Neural progenitor cell (in vitro differentiated cells): Measurements from ENCODE around the gene MICU2.

Experiments used
- EZH2 ChIP-seq: fragments of 200-600 bp; sonication (generic); IDR thresholded peaks from 2 replicates; pipeline ENCODE4 v1.6.1; 2017; ENCODE audit warnings: antibody characterized with exemption, mild to moderate bottlenecking, moderate library complexity
- EZH2phosphoT487 ChIP-seq: fragments of 200-600 bp; sonication (generic); IDR thresholded peaks from 2 replicates; pipeline ENCODE4 v1.6.1; 2017; ENCODE audit warnings: antibody characterized with exemption
- TF ChIP-seq, protein P1 (sequence below): fragments of 200-600 bp; sonication (generic); IDR thresholded peaks from 2 replicates; pipeline ENCODE4 v1.5.1; 2017; ENCODE audit warnings: antibody characterized with exemption, mild to moderate bottlenecking

DNA sequence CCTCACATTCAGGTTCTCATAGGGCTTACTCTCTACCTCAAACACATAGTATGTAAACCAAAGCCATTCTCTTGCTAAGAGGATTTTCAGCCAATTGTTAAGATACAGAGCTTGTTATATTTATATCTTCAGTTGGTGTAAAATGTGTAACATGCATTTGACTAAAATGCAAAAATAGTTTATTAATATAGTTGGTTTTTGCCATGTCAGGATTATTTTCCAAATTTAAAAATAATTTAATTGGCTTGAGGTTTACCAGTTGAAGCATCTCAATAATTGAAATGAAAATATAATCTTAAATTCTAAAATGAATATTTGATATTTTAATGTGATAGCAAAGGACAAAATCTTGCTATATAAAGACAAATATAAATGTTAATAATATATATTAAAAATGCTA is 7.2 kb downstream of the MICU2 start:
- TF ChIP-seq, protein P1, sequence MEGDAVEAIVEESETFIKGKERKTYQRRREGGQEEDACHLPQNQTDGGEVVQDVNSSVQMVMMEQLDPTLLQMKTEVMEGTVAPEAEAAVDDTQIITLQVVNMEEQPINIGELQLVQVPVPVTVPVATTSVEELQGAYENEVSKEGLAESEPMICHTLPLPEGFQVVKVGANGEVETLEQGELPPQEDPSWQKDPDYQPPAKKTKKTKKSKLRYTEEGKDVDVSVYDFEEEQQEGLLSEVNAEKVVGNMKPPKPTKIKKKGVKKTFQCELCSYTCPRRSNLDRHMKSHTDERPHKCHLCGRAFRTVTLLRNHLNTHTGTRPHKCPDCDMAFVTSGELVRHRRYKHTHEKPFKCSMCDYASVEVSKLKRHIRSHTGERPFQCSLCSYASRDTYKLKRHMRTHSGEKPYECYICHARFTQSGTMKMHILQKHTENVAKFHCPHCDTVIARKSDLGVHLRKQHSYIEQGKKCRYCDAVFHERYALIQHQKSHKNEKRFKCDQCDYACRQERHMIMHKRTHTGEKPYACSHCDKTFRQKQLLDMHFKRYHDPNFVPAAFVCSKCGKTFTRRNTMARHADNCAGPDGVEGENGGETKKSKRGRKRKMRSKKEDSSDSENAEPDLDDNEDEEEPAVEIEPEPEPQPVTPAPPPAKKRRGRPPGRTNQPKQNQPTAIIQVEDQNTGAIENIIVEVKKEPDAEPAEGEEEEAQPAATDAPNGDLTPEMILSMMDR: no peak
- TF ChIP-seq EZH2phosphoT487 (no peak), EZH2 (no peak)
